CD4-positive, alpha-beta memory T cell (primary cell): ENCODE measurements around the gene DENND5B. TPM values are rescaled to one million over a fixed set of nuclear protein-coding genes. Genes with fewer than 3 reads are reported as not detected.

Experiments used
- CTCF ChIA-PET: fragments of 350-600 bp; sonication (Branson Sonifier 250); formaldehyde crosslinking; loops from one replicate; lab custom pipeline; 2021; ENCODE audit warnings: inconsistent platforms; ENCODE audit not compliant: partially characterized antibody; lab: Charles Lee
- POLR2A ChIA-PET: fragments of 350-600 bp; sonication (Branson Sonifier 250); formaldehyde crosslinking; loops from one replicate; lab custom pipeline; 2021; ENCODE audit not compliant: partially characterized antibody; lab: Charles Lee
- DNase-seq, 5 donors: peaks; one replicate each; pipeline versions ENCODE4 v3.0.0 to v3.0.0-alpha.2; 2020 to 2022; ENCODE audit warnings: mixed read lengths in 1 of 5
- H3K27ac ChIP-seq: one replicate; pipeline ENCODE4 v1.7.0; 2013; ENCODE audit warnings: low read depth, low read length
- H3K27me3 ChIP-seq: 2 replicates; pipeline ENCODE4 v1.7.0; 2013; ENCODE audit warnings: mild to moderate bottlenecking, low read length, moderate library complexity; ENCODE audit not compliant: insufficient read depth
- H3K36me3 ChIP-seq: 2 replicates; pipeline ENCODE4 v1.7.0; 2013; ENCODE audit warnings: mild to moderate bottlenecking, low read length, moderate library complexity; ENCODE audit not compliant: insufficient read depth
- H3K4me1 ChIP-seq: 2 replicates; pipeline ENCODE4 v1.7.0; 2013; ENCODE audit warnings: mild to moderate bottlenecking, low read length, moderate library complexity; ENCODE audit not compliant: insufficient read depth
- H3K4me3 ChIP-seq, 2 donors: one replicate each; pipeline ENCODE4 v1.7.0; 2013; ENCODE audit warnings: low read length in 2 of 2, mild to moderate bottlenecking in 1 of 2
- H3K9me3 ChIP-seq, 2 donors: one replicate each; pipeline ENCODE4 v1.7.0; 2013; ENCODE audit warnings: low read length in 2 of 2, control low read depth in 1 of 2; ENCODE audit not compliant: control insufficient read depth in 1 of 2
- H3K27ac Mint-ChIP-seq, 7 donors: one replicate each; pipeline ENCODE4 v1.8.0; 2020 to 2021; ENCODE audit warnings: mixed read lengths in 7 of 7, mild to moderate bottlenecking in 6 of 7, inconsistent platforms in 3 of 7, moderate library complexity in 3 of 7
- H3K27me3 Mint-ChIP-seq, 2 donors: one replicate each; pipeline ENCODE4 v1.8.0; 2020 to 2021; ENCODE audit warnings: mixed read lengths in 2 of 2
- H3K36me3 Mint-ChIP-seq, 2 donors: one replicate each; pipeline ENCODE4 v1.8.0; 2020 to 2021; ENCODE audit warnings: mixed read lengths in 2 of 2, inconsistent platforms in 1 of 2, mild to moderate bottlenecking in 1 of 2
- H3K4me1 Mint-ChIP-seq, 4 donors: one replicate each; pipeline ENCODE4 v1.8.0; 2020 to 2021; ENCODE audit warnings: mixed read lengths in 4 of 4, mild to moderate bottlenecking in 1 of 4
- H3K4me3 Mint-ChIP-seq, 8 donors: one replicate each; pipeline ENCODE4 v1.8.0; 2020 to 2021; ENCODE audit warnings: mixed read lengths in 8 of 8, mild to moderate bottlenecking in 7 of 8, moderate library complexity in 6 of 8, inconsistent platforms in 3 of 8
- H3K9me3 Mint-ChIP-seq, 8 donors: one replicate each; pipeline ENCODE4 v1.8.0; 2020 to 2021; ENCODE audit warnings: mixed read lengths in 8 of 8, mild to moderate bottlenecking in 5 of 8, inconsistent platforms in 3 of 8, moderate library complexity in 1 of 8
- intact Hi-C: fragments of 100-400 bp; cut with micrococcal nuclease; formaldehyde crosslinking; loops from one replicate; pipeline ENCODE4 v1.15.1; 2023
- polyA plus RNA-seq, 2 donors: library from polyadenylated mRNA; unstranded; fragments of 300-500 nt; fragmentation: Illumina TruSeq; gene quantifications; one replicate each; pipeline ENCODE4 v1.2.3, GENCODE V29; 2021
- total RNA-seq, 2 experiments: library from RNA; stranded (reverse); gene quantifications; one replicate each; pipeline ENCODE4 v1.2.3, GENCODE V29; 2021

Gene DENND5B
- total and polyA plus RNA-seq, 4 experiments from 2014 or later, result 0.60 TPM; not detected in 3

DNA sequence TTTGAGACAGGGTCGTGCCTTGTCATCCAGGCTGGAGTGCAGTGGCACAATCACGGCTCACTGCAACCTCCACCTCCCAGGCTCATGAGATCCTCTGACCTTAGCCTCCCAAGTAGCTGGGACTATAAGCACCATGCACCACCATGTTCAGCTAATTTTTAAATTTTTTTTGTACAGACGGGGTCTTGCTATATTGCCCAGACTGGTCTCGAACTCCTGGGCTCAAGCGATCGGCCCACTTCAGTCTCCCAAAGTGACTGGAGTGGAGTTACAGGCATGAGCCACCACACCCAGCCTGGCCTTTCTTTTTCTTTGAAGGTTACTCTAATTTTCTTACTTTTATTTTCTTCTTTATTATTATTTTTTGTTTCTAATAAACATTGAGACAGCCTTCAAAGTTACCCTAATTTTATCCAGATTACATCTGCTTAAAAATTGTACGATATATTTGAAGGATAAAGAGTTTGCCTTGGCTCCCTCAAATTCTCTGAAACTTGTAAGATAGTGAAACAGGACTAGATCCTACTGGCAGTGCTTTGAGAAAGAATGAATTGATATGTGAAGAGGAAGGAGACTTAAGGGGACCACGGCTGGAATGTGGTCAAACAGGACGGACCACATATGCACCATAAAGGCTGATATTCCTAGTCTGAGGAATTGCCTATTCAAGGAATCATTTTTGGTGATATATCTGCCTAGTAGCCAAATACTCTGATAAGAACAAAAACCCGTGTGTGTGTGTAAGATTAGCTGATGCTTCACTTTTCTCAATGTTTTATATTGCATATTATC lies 250.9 kb downstream of the DENND5B start:
- no peaks in the 10 kb centered on the region for H3K27me3 ChIP-seq
- intact Hi-C loops, result no loop called here
- Mint-ChIP-seq H3K4me1 (no peaks in the 10 kb centered on the region), H3K4me3 (no peak overlapping the region), H3K27me3 (no peaks in the 10 kb centered on the region), H3K27ac (no peak overlapping the region), H3K36me3 (no peaks in the 10 kb centered on the region), H3K9me3 (no peaks in the 10 kb centered on the region)
- no peak overlapping the region for H3K27ac ChIP-seq
- DNase-seq, result no peak
- H3K4me1 ChIP-seq, result no peaks in the 10 kb centered on the region
- ChIA-PET POLR2A (interaction anchor here (0.6 kb wide), 1 partner anchor 62 kb away, joined by 3 read pairs; no protein-coding TSS in a partner anchor), CTCF (no interaction called here)
- H3K9me3 ChIP-seq, result no peaks in the 10 kb centered on the region
- H3K4me3 ChIP-seq, result no peak overlapping the region
- no peaks in the 10 kb centered on the region for H3K36me3 ChIP-seq

GRCh38 chr12:31337952-31338351 lies 253.0 kb downstream of the DENND5B start:
- ChIA-PET POLR2A (no interaction called here), CTCF (interaction anchor here (1.0 to 2.0 kb wide), 4 partner anchors 10 to 66 kb away, joined by 3 to 6 read pairs (median 4); no protein-coding TSS in a partner anchor)
- no peaks in the 10 kb centered on the region for H3K27me3 ChIP-seq
- DNase-seq, result no peak
- H3K9me3 Mint-ChIP-seq, result no peaks in the 10 kb centered on the region
- H3K36me3 ChIP-seq, result no peaks in the 10 kb centered on the region
- no peak overlapping the region for H3K4me3 ChIP-seq
- no peaks in the 10 kb centered on the region for H3K36me3 Mint-ChIP-seq
- H3K27ac Mint-ChIP-seq, result no peak overlapping the region
- H3K4me3 Mint-ChIP-seq, result no peak overlapping the region
- no peaks in the 10 kb centered on the region for H3K27me3 Mint-ChIP-seq
- H3K9me3 ChIP-seq, result no peaks in the 10 kb centered on the region
- no peak overlapping the region for H3K27ac ChIP-seq
- H3K4me1 ChIP-seq, result no peaks in the 10 kb centered on the region
- no peaks in the 10 kb centered on the region for H3K4me1 Mint-ChIP-seq
- intact Hi-C loops, result no loop called here

Other genes starting within 250 kb of the DENND5B start
- gene ETFBKMT, start 68.6 kb upstream of the DENND5B start, total RNA-seq, result 1 to 10 TPM; 1.5 to 1.8 TPM
- gene ETFBKMT, start 68.6 kb upstream of the DENND5B start, polyA plus RNA-seq, result 1 to 10 TPM; 1.3 to 2.2 TPM
- 10 to 100 TPM; 15.3 to 18.4 TPM for gene AMN1, start 137.9 kb upstream of the DENND5B start, total RNA-seq
- 10 to 100 TPM in 1 of 2 donors, 1 to 10 TPM in 1; 9.6 to 14.4 TPM for gene AMN1, start 137.9 kb upstream of the DENND5B start, polyA plus RNA-seq